ENCODE measurements around the gene MYH11.

The MYH11 gene

DNA sequence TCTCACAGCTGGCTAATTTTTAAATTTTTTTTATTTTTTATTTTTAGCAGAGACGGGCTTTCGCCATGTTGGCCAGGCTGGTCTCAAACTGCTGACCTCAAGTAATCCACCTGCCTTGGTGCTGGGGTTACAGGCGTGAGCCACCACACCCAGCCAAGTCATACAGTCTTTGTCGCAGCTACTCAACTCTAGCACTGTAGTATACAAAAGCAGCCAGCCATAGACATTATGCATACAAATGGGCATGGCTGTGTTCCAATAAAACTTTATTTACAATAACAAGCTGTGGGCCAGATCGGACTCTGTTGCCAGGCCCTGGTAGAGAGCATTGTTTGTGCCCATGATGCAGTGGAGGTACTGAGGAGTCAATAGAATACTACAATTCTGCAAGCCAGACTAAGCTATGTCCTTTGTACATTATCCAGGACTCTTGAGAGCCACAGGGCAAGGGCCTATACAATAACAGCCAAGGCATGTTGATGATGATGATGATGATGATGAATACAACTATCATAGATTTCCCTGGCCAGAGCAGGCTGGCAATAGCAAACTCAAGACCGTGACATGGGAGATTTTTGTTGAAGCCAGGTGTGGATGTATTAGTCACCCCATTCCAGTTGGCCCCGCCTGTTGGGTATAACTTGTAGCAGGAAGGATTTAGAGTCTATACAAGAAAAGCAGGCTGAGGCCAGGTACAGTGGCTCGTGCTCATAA lies 101.8 kb downstream of the MYH11 start:
- no peaks in the 10 kb centered on the region for H3K27me3 ChIP-seq (ENCODE audit: control insufficient read depth, insufficient read depth, low read length)
- no peaks in the 10 kb centered on the region for H3K4me1 ChIP-seq
- H3K9me3 ChIP-seq (ENCODE audit: control insufficient read depth, low read length) = no peaks in the 10 kb centered on the region
- H3K4me3 ChIP-seq (ENCODE audit: low read depth, low read length) = no peak overlapping the region
- no peak overlapping the region for H3K4me2 ChIP-seq (ENCODE audit: low read length)
- no peaks in the 10 kb centered on the region for H3K36me3 ChIP-seq (ENCODE audit: control insufficient read depth, insufficient read depth, low read length)
- no peak overlapping the region for H3K27ac ChIP-seq
- no peak overlapping the region for H3K9ac ChIP-seq
- TF ChIP-seq, protein P1, sequence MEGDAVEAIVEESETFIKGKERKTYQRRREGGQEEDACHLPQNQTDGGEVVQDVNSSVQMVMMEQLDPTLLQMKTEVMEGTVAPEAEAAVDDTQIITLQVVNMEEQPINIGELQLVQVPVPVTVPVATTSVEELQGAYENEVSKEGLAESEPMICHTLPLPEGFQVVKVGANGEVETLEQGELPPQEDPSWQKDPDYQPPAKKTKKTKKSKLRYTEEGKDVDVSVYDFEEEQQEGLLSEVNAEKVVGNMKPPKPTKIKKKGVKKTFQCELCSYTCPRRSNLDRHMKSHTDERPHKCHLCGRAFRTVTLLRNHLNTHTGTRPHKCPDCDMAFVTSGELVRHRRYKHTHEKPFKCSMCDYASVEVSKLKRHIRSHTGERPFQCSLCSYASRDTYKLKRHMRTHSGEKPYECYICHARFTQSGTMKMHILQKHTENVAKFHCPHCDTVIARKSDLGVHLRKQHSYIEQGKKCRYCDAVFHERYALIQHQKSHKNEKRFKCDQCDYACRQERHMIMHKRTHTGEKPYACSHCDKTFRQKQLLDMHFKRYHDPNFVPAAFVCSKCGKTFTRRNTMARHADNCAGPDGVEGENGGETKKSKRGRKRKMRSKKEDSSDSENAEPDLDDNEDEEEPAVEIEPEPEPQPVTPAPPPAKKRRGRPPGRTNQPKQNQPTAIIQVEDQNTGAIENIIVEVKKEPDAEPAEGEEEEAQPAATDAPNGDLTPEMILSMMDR (IDR thresholded peaks at IDR 0.05) = no peak
- no peak overlapping the region for H2AFZ ChIP-seq
- H3K79me2 ChIP-seq = no peaks in the 10 kb centered on the region

DNA sequence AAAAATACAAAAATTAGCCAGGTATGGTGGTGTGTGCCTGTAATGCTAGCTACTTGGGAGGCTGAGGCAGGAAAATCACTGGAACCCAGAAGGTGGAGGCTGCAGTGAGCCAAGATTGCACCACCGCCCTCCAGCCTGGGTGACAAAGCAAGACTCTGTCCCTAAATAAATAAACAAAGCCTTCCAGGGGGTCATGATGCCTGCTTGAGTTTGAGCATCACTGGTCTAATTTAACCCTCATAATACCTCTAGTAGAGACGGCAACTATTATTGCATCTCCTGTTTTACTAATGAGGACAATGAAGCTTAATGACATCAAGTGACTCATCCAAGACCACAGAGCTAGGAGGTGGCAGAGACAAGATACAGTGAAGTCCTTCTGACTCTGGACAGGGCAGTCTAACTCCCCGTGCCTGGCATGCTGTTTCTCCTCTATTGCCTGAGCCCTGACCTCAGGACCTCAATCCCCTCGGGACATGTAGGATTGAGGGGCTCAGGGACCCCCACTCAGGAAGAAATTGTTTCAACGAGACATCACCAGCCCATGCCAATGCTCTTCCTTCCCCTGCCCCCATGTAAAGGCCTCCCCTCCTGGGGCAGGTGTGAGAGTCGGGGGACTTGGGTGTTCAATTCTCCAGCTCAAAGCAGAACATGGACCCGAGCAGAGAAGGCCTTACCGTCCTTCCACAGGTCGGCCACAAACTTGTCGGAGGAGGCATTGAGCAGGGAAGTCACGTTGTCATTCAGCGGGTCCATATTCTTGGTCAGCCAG lies 103.9 kb downstream of the MYH11 start:
- Histone ChIP-seq H3K36me3 (ENCODE audit: control insufficient read depth, insufficient read depth, low read length) (no peaks in the 10 kb centered on the region), H3K27me3 (ENCODE audit: control insufficient read depth, insufficient read depth, low read length) (no peaks in the 10 kb centered on the region), H3K79me2 (no peaks in the 10 kb centered on the region), H3K27ac (no peak overlapping the region), H2AFZ (no peak overlapping the region), H3K4me2 (ENCODE audit: low read length) (no peak overlapping the region), H3K4me3 (ENCODE audit: low read depth, low read length) (no peak overlapping the region), H3K9me3 (ENCODE audit: control insufficient read depth, low read length) (no peaks in the 10 kb centered on the region), H3K9ac (no peak overlapping the region), H3K4me1 (no peaks in the 10 kb centered on the region)
- TF ChIP-seq, protein P1 (IDR thresholded peaks at IDR 0.05) = no peak

DNA sequence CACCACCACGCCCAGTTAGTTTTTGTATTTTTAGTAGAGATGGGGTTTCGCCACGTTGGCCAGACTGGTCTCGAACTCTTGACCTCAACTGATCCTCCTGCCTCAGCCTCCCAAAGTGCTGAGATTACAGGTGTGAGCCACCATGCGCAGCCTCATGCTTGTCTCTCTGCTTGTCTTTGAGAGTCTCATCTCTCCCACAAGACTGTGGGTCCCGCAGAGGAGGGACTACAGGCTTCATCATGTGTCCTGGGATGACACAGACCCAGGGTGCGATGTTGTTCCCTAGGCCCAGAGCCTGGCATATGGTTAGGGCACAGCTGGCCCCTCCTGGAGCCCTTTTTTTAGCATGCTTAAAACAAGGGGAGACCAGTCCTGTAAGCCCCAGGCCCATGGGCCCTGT lies 104.9 kb downstream of the MYH11 start:
- TF ChIP-seq, protein P1 (IDR thresholded peaks at IDR 0.05) = no peak
- Histone ChIP-seq H3K4me3 (ENCODE audit: low read depth, low read length) (no peak overlapping the region), H3K27me3 (ENCODE audit: control insufficient read depth, insufficient read depth, low read length) (no peaks in the 10 kb centered on the region), H3K36me3 (ENCODE audit: control insufficient read depth, insufficient read depth, low read length) (no peaks in the 10 kb centered on the region), H3K9me3 (ENCODE audit: control insufficient read depth, low read length) (no peaks in the 10 kb centered on the region), H3K4me2 (ENCODE audit: low read length) (no peak overlapping the region), H3K9ac (no peak overlapping the region), H3K79me2 (no peaks in the 10 kb centered on the region), H3K27ac (no peak overlapping the region), H2AFZ (no peak overlapping the region), H3K4me1 (no peaks in the 10 kb centered on the region)

DNA sequence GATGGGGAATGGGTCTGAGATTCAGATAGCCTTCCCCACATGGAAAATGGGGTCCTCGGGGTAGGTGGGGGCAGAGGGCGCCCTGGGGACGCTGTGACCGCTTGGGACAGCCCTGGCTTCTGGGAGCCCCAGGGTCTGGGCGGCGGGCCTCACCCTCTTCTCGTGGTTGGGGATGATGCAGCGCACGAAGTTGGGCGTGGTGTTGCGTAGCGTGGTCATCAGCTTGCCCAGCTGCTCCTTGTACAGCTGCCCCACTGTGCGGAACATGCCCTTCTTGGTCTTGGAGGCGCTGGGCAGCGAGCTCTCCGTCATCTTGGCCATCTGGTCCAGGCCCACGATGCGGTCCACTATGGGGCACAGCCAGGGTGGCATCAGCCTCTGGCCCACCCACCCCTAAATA lies 106.8 kb downstream of the MYH11 start:
- H2AFZ ChIP-seq = no peak overlapping the region
- TF ChIP-seq, protein P1 (IDR thresholded peaks at IDR 0.05) = no peak
- H3K4me2 ChIP-seq (ENCODE audit: low read length) = no peak overlapping the region
- H3K36me3 ChIP-seq (ENCODE audit: control insufficient read depth, insufficient read depth, low read length) = no peaks in the 10 kb centered on the region
- no peaks in the 10 kb centered on the region for H3K79me2 ChIP-seq
- no peak overlapping the region for H3K9ac ChIP-seq
- no peaks in the 10 kb centered on the region for H3K9me3 ChIP-seq (ENCODE audit: control insufficient read depth, low read length)
- H3K4me1 ChIP-seq = no peaks in the 10 kb centered on the region
- no peak overlapping the region for H3K4me3 ChIP-seq (ENCODE audit: low read depth, low read length)
- no peaks in the 10 kb centered on the region for H3K27me3 ChIP-seq (ENCODE audit: control insufficient read depth, insufficient read depth, low read length)
- no peak overlapping the region for H3K27ac ChIP-seq
